Liver (tissue), 3 donors: Measurements from ENCODE around the gene NHSL2.

Source experiments
- FOXA1 ChIP-seq: IDR thresholded peaks from 2 replicates; pipeline ENCODE4 v1.6.1; 2016; ENCODE audit warnings: antibody characterized with exemption
- GABPA ChIP-seq, 2 donors: IDR thresholded peaks in 1 of 2; conservative IDR thresholded peaks in 1 of 2; 2 replicates each; pipeline ENCODE4 v1.6.1; 2016; ENCODE audit warnings: antibody characterized with exemption in 2 of 2, mild to moderate bottlenecking in 1 of 2, moderate library complexity in 1 of 2
- JUND ChIP-seq, 2 donors: IDR thresholded peaks; 2 replicates each; pipeline ENCODE4 v1.6.1; 2016; ENCODE audit warnings: antibody characterized with exemption in 2 of 2
- RAD21 ChIP-seq, 2 donors: IDR thresholded peaks; 2 replicates each; pipeline ENCODE4 v1.6.1; 2016; ENCODE audit warnings: antibody characterized with exemption in 2 of 2, mild to moderate bottlenecking in 2 of 2
- SP1 ChIP-seq: IDR thresholded peaks from 2 replicates; pipeline ENCODE4 v1.6.1; 2018; ENCODE audit warnings: antibody characterized with exemption, mild to moderate bottlenecking
- TAF1 ChIP-seq: conservative IDR thresholded peaks from 2 replicates; pipeline ENCODE4 v1.6.1; 2016; ENCODE audit warnings: antibody characterized with exemption, mild to moderate bottlenecking
- TF ChIP-seq, protein P1 (sequence below): fragments of 150-350 bp; IDR thresholded peaks from 2 replicates; pipeline ENCODE4 v1.5.1; 2017; ENCODE audit warnings: improper control_type of control experiment, low read depth, low read length; ENCODE audit not compliant: missing input control
- TF ChIP-seq, protein P2 (sequence below): IDR thresholded peaks from 2 replicates; pipeline ENCODE4 v1.6.1; 2016; ENCODE audit warnings: antibody characterized with exemption, mild to moderate bottlenecking
- TF ChIP-seq, protein P3 (sequence below): IDR thresholded peaks from 2 replicates; pipeline ENCODE4 v1.6.1; 2016; ENCODE audit warnings: antibody characterized with exemption
- TF ChIP-seq, protein P4 (sequence below): IDR thresholded peaks from 2 replicates; pipeline ENCODE4 v1.6.1; 2016; ENCODE audit warnings: antibody characterized with exemption
- TF ChIP-seq, protein P5 (sequence below): IDR thresholded peaks from 2 replicates; pipeline ENCODE4 v1.6.1; 2016; ENCODE audit warnings: antibody characterized with exemption
- donor health status: healthy.
- donor health status: healthy.

DNA sequence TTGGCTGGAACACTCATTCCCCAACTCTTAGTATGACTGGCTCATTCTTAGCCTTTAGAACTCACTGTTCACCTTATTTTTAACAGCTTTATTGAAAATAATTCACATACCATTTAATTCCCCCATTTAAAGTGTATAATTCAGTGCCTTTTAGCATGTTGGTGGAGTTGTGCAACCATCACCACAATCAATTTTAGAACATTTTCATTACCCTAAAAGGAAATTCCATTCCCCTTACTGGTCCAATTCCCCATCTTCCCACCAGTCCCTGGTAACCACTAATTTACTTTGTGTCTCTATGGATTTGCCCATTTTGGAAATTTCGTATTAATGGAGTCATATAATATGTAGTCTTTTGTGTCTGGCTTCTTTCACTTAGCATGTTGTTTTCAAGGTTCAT is 19.7 kb downstream of the NHSL2 start:
- TF ChIP-seq, protein P1, sequence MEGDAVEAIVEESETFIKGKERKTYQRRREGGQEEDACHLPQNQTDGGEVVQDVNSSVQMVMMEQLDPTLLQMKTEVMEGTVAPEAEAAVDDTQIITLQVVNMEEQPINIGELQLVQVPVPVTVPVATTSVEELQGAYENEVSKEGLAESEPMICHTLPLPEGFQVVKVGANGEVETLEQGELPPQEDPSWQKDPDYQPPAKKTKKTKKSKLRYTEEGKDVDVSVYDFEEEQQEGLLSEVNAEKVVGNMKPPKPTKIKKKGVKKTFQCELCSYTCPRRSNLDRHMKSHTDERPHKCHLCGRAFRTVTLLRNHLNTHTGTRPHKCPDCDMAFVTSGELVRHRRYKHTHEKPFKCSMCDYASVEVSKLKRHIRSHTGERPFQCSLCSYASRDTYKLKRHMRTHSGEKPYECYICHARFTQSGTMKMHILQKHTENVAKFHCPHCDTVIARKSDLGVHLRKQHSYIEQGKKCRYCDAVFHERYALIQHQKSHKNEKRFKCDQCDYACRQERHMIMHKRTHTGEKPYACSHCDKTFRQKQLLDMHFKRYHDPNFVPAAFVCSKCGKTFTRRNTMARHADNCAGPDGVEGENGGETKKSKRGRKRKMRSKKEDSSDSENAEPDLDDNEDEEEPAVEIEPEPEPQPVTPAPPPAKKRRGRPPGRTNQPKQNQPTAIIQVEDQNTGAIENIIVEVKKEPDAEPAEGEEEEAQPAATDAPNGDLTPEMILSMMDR = no peak
- TF ChIP-seq, protein P2, sequence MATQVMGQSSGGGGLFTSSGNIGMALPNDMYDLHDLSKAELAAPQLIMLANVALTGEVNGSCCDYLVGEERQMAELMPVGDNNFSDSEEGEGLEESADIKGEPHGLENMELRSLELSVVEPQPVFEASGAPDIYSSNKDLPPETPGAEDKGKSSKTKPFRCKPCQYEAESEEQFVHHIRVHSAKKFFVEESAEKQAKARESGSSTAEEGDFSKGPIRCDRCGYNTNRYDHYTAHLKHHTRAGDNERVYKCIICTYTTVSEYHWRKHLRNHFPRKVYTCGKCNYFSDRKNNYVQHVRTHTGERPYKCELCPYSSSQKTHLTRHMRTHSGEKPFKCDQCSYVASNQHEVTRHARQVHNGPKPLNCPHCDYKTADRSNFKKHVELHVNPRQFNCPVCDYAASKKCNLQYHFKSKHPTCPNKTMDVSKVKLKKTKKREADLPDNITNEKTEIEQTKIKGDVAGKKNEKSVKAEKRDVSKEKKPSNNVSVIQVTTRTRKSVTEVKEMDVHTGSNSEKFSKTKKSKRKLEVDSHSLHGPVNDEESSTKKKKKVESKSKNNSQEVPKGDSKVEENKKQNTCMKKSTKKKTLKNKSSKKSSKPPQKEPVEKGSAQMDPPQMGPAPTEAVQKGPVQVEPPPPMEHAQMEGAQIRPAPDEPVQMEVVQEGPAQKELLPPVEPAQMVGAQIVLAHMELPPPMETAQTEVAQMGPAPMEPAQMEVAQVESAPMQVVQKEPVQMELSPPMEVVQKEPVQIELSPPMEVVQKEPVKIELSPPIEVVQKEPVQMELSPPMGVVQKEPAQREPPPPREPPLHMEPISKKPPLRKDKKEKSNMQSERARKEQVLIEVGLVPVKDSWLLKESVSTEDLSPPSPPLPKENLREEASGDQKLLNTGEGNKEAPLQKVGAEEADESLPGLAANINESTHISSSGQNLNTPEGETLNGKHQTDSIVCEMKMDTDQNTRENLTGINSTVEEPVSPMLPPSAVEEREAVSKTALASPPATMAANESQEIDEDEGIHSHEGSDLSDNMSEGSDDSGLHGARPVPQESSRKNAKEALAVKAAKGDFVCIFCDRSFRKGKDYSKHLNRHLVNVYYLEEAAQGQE = no peak
- TF ChIP-seq, protein P3, sequence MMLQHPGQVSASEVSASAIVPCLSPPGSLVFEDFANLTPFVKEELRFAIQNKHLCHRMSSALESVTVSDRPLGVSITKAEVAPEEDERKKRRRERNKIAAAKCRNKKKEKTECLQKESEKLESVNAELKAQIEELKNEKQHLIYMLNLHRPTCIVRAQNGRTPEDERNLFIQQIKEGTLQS = no peak
- TF ChIP-seq GABPA (IDR thresholded peaks at IDR 0.05 in 1 of 2, conservative IDR thresholded peaks at IDR 0.05 in 1 of 2) (no peak), SP1 (no peak), JUND (IDR thresholded peaks at IDR 0.05) (no peak), TAF1 (no peak), RAD21 (IDR thresholded peaks at IDR 0.05) (no peak), FOXA1 (no peak)
- TF ChIP-seq, protein P4, sequence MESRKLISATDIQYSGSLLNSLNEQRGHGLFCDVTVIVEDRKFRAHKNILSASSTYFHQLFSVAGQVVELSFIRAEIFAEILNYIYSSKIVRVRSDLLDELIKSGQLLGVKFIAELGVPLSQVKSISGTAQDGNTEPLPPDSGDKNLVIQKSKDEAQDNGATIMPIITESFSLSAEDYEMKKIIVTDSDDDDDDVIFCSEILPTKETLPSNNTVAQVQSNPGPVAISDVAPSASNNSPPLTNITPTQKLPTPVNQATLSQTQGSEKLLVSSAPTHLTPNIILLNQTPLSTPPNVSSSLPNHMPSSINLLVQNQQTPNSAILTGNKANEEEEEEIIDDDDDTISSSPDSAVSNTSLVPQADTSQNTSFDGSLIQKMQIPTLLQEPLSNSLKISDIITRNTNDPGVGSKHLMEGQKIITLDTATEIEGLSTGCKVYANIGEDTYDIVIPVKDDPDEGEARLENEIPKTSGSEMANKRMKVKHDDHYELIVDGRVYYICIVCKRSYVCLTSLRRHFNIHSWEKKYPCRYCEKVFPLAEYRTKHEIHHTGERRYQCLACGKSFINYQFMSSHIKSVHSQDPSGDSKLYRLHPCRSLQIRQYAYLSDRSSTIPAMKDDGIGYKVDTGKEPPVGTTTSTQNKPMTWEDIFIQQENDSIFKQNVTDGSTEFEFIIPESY = no peak
- TF ChIP-seq, protein P5, sequence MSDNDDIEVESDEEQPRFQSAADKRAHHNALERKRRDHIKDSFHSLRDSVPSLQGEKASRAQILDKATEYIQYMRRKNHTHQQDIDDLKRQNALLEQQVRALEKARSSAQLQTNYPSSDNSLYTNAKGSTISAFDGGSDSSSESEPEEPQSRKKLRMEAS = no peak
